H1 (cell line): ENCODE results near the gene ENOSF1. TPM values are rescaled to one million over a fixed set of nuclear protein-coding genes. Genes with fewer than 3 reads are reported as not detected.

ENCODE experiments used
- polyA plus RNA-seq, 7 experiments: library from polyadenylated mRNA; depleted of rRNA in 3 of 7; stranded (reverse) in 5 of 7; unstranded in 2 of 7; fragments of >200 nt in 5 of 7; fragments of 200-250 nt in 2 of 7; gene quantifications; 1 replicate in 5 of 7; 2 replicates in 1 of 7; 4 replicates in 1 of 7; pipeline versions ENCODE4 v1.2.1 to v1.2.3, GENCODE V29; 2011 to 2013; ENCODE audit warnings: missing spikeins in 2 of 7, mixed read lengths in 2 of 7
- total RNA-seq: library from RNA; stranded (reverse); fragmentation: NEBNext Ultra II Directional; extraction: Animal tissue kit (Norgen Biotek cat#: 25700); gene quantifications from 2 replicates; pipeline ENCODE4 v1.2.1, GENCODE V29; 2021
- TF ChIP-seq, protein P1 (sequence below), 3 experiments: IDR thresholded peaks; 1 replicate in 2 of 3; 2 replicates in 1 of 3; pipeline versions ENCODE4 v1.5.1 to v1.6.1; 2011; ENCODE audit warnings: low read length in 3 of 3, mild to moderate bottlenecking in 3 of 3, inconsistent platforms in 2 of 3, low read depth in 1 of 3, moderate library complexity in 1 of 3; ENCODE audit not compliant: insufficient read depth in 1 of 3; ENCODE audit errors: control extremely low read depth in 1 of 3

Gene ENOSF1
- total and polyA plus RNA-seq, 2 of the 8 experiments (the other 6 are each of a cell fraction or from before 2014, with no cell fraction given): 15.4 to 26.4 TPM

DNA sequence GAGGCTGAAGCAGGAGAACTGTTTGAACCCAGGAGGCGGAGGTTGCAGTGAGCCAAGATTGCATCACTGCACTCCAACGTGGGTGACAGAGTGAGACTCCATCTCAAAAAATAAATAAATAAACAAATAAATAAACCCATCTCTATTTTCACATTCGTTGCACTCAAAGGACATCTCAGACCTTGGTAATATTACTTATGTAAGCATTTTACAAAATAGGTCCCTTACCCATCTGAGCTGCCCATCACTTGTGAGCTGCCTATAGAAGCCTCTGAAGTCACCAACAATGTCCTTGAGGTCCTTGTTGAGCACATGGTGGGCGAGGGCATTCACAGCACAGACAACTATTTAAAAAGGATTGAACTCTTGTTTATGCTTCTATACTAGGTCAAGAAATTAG is 15.4 kb downstream of the ENOSF1 start (continued):
- TF ChIP-seq, protein P1, sequence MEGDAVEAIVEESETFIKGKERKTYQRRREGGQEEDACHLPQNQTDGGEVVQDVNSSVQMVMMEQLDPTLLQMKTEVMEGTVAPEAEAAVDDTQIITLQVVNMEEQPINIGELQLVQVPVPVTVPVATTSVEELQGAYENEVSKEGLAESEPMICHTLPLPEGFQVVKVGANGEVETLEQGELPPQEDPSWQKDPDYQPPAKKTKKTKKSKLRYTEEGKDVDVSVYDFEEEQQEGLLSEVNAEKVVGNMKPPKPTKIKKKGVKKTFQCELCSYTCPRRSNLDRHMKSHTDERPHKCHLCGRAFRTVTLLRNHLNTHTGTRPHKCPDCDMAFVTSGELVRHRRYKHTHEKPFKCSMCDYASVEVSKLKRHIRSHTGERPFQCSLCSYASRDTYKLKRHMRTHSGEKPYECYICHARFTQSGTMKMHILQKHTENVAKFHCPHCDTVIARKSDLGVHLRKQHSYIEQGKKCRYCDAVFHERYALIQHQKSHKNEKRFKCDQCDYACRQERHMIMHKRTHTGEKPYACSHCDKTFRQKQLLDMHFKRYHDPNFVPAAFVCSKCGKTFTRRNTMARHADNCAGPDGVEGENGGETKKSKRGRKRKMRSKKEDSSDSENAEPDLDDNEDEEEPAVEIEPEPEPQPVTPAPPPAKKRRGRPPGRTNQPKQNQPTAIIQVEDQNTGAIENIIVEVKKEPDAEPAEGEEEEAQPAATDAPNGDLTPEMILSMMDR (IDR thresholded peaks at IDR 0.05; ENCODE audit: control extremely low read depth in 1 of 3, insufficient read depth in 1 of 3, low read depth in 1 of 3, low read length in 3 of 3): no peak
